Stomach (tissue), 9 donors: Measurements from ENCODE around the gene UGT2B17. TPM values are rescaled to one million over a fixed set of nuclear protein-coding genes. Genes with fewer than 3 reads are reported as not detected.

ENCODE experiments used
- DNase-seq, 2 donors: peaks; one replicate each; pipeline versions ENCODE4 v3.0.0 to v3.0.0-alpha.2; 2013 to 2019
- H3K27ac ChIP-seq, 5 donors: fragments of 200-600 bp in 4 of 5; sonication (generic) in 4 of 5; one replicate each; pipeline ENCODE4 v1.5.1; 2013 to 2019; ENCODE audit warnings: mild to moderate bottlenecking in 1 of 5, moderate library complexity in 1 of 5
- H3K27me3 ChIP-seq, 3 donors: fragments of 200-600 bp; sonication (generic); one replicate each; pipeline ENCODE4 v1.5.1; 2017 to 2019; ENCODE audit warnings: mixed run types in 1 of 3
- H3K36me3 ChIP-seq, 4 donors: fragments of 200-600 bp; sonication (generic); 1 replicate in 3 of 4; 2 replicates in 1 of 4; pipeline ENCODE4 v1.5.1; 2016 to 2019
- H3K4me1 ChIP-seq, 4 donors: fragments of 200-600 bp; sonication (generic); one replicate each; pipeline ENCODE4 v1.5.1; 2016 to 2019
- H3K4me3 ChIP-seq, 4 donors: fragments of 200-600 bp; sonication (generic) in 3 of 4; one replicate each; pipeline ENCODE4 v1.5.1; 2016 to 2019; ENCODE audit warnings: mild to moderate bottlenecking in 1 of 4
- H3K9me3 ChIP-seq, 4 donors: fragments of 200-600 bp; sonication (generic); one replicate each; pipeline ENCODE4 v1.5.1; 2016 to 2019
- EP300 ChIP-seq: sonication (generic); formaldehyde crosslinking; IDR thresholded peaks from one replicate; pipeline ENCODE4 v1.6.1; 2017; ENCODE audit warnings: antibody characterized with exemption
- POLR2A ChIP-seq, 4 donors: fragments of 450-650 bp; IDR thresholded peaks; one replicate each; pipeline ENCODE4 v1.6.1; 2016; ENCODE audit warnings: antibody characterized with exemption in 4 of 4, control low read depth in 2 of 4, mild to moderate bottlenecking in 1 of 4, moderate library complexity in 1 of 4
- POLR2AphosphoS5 ChIP-seq, 3 donors: sonication (generic); formaldehyde crosslinking; IDR thresholded peaks; one replicate each; pipeline ENCODE4 v1.6.1; 2016; ENCODE audit warnings: antibody characterized with exemption in 3 of 3
- WGBS, 5 donors: extraction: QIAGEN DNeasy Blood & Tissue Kit in 3 of 5; methylation state at CpG; one replicate each; pipeline versions ENCODE4 v1.1.5 to v1.1.7; 2013 to 2018; 5-methylcytosine and 5-hydroxymethylcytosine counted together
- intact Hi-C: fragments of 100-400 bp; cut with DNase I; formaldehyde crosslinking; loops from one replicate; pipeline ENCODE4 v1.15.1; 2023; ENCODE audit warnings: low total_unique reads
- polyA plus RNA-seq, 3 donors: library from polyadenylated mRNA; stranded (reverse); fragments of 200-250 nt; gene quantifications; one replicate each; pipeline ENCODE4 v1.2.3, GENCODE V29; 2013
- total RNA-seq, 5 donors: library from RNA; depleted of rRNA; stranded (reverse); fragments of >200 nt; gene quantifications; one replicate each; pipeline versions ENCODE4 v1.1.0 to v1.2.3, GENCODE V29; 2014 to 2016
- TF ChIP-seq, protein P1 (sequence below), 7 experiments: fragments of 450-650 bp in 4 of 7; fragments of 200-600 bp in 3 of 7; sonication (generic) in 3 of 7; IDR thresholded peaks; one replicate each; pipeline ENCODE4 v1.5.1; 2016 to 2019; ENCODE audit warnings: antibody characterized with exemption in 7 of 7, control low read depth in 2 of 7, mild to moderate bottlenecking in 1 of 7
- donor health status: healthy with polysubstance abuse.
- donor health status: Bipolar disorder and iron deficiency.
- donor health status: healthy.

The UGT2B17 gene
- total and polyA plus RNA-seq, 8 donors = 0.40 TPM; not detected in 7

DNA sequence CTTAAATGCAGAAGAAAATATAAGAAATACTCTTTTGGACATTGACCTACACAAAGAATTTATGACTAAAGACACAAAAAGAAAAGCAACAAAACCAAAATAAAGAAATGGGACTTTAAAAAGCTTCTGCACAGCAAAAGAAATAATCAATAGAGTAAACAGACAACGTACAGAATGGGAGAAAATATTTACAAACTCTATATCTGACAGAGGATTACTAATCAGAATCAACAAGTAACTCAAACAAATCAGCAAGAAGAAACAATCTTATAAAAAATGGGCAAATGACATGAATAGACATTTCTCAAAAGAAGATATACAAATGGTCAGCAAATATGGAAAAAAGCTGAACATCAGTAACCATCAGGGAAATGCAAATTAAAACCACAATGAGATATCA, 37.6 kb upstream of the UGT2B17 start:
- WGBS, 5 donors = 16 to 38% (median 20%) methylated on average over 1 of the region's 1 CpG; no CpG with 5 or more reads in 2 of the 5 donors
- intact Hi-C loops = no loop called here
- Histone ChIP-seq H3K27ac (no peak overlapping the region), H3K4me1 (no peaks in the 10 kb centered on the region), H3K36me3 (no peaks in the 10 kb centered on the region), H3K4me3 (no peak overlapping the region), H3K27me3 (no peaks in the 10 kb centered on the region), H3K9me3 (no peaks in the 10 kb centered on the region)
- no peak for DNase-seq
- TF ChIP-seq POLR2AphosphoS5 (IDR thresholded peaks at IDR 0.05) (no peak), POLR2A (IDR thresholded peaks at IDR 0.05) (no peak), EP300 (no peak)
- TF ChIP-seq, protein P1, sequence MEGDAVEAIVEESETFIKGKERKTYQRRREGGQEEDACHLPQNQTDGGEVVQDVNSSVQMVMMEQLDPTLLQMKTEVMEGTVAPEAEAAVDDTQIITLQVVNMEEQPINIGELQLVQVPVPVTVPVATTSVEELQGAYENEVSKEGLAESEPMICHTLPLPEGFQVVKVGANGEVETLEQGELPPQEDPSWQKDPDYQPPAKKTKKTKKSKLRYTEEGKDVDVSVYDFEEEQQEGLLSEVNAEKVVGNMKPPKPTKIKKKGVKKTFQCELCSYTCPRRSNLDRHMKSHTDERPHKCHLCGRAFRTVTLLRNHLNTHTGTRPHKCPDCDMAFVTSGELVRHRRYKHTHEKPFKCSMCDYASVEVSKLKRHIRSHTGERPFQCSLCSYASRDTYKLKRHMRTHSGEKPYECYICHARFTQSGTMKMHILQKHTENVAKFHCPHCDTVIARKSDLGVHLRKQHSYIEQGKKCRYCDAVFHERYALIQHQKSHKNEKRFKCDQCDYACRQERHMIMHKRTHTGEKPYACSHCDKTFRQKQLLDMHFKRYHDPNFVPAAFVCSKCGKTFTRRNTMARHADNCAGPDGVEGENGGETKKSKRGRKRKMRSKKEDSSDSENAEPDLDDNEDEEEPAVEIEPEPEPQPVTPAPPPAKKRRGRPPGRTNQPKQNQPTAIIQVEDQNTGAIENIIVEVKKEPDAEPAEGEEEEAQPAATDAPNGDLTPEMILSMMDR (IDR thresholded peaks at IDR 0.05) = no peak

DNA sequence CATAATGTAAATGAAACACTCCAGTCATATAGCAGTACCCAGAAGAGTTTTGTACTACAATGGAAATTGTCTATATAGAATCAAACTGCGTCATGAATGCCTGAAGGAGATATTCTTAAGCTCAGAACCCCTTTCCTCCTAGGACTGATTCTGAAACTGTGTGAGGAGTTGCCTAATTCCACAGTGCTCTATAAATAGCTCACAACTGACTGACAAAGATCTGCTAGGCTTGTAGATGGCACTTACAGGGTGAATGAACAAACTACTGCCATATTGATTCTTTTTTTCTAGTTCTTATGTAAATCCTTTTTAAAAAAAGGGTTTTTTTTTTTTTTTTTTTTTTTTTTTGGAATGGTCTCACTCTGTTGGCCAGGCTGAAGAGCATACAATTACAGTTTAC, 30.1 kb upstream of the UGT2B17 start:
- TF ChIP-seq POLR2A (IDR thresholded peaks at IDR 0.05) (no peak), EP300 (no peak), POLR2AphosphoS5 (IDR thresholded peaks at IDR 0.05) (no peak)
- TF ChIP-seq, protein P1 (IDR thresholded peaks at IDR 0.05) = no peak
- H3K27me3 ChIP-seq = no peaks in the 10 kb centered on the region
- intact Hi-C loops = no loop called here
- H3K4me3 ChIP-seq = no peak overlapping the region
- no peak for DNase-seq
- H3K4me1 ChIP-seq = no peaks in the 10 kb centered on the region
- no peak overlapping the region for H3K27ac ChIP-seq
- no peaks in the 10 kb centered on the region for H3K9me3 ChIP-seq
- 85 to 100% (median 86%) methylated on average over 1 of the region's 1 CpG; no CpG with 5 or more reads in 2 of the 5 donors for WGBS, 5 donors
- H3K36me3 ChIP-seq = no peaks in the 10 kb centered on the region

DNA sequence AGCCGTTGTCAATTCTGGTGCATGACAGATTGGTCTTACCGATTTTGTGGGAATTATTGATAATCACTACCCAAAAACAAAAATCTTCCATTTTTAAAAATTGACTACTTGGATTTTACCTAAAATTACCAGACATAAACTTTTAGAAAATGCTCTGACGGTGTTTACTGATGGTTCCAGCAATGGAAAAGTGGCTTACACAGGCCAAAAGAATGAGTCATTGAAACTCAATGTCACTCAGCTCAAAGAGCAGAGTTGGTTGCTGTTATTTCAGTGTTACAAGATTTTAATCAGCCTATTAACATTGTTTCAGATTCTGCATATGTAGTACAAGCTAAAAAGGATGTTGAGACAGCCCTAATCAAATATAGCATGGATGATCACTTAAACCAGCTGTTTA, 23.0 kb upstream of the UGT2B17 start:
- TF ChIP-seq POLR2A (IDR thresholded peaks at IDR 0.05) (no peak), EP300 (no peak), POLR2AphosphoS5 (IDR thresholded peaks at IDR 0.05) (no peak)
- TF ChIP-seq, protein P1 (IDR thresholded peaks at IDR 0.05) = no peak
- Histone ChIP-seq H3K4me1 (no peaks in the 10 kb centered on the region), H3K27ac (no peak overlapping the region), H3K27me3 (no peaks in the 10 kb centered on the region), H3K9me3 (no peaks in the 10 kb centered on the region), H3K4me3 (no peak overlapping the region), H3K36me3 (no peaks in the 10 kb centered on the region)
- DNase-seq = no peak
- intact Hi-C loops = no loop called here
- 85 to 94% (median 88%) methylated on average over 3 of the region's 3 CpGs; no CpG with 5 or more reads in 2 of the 5 donors for WGBS, 5 donors

DNA sequence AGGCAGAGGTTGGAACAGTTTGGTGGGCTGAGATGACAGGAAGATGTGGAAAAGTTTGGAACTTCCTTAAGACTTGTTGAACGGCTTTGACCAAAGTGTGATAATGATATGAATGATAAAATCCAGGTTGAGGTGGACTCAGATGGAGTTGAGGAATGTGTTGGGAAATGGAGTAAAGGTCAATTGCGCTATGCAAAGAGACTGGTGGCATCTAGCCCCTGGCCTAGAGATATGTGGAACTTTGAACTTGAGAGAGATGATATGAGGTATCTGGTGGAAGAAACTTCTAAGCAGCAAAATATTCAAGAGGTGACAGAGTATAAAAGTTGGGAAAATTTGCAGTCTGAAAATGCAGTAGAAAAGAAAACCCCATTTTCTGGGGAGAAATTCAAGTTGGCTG, 21.4 kb upstream of the UGT2B17 start:
- no peaks in the 10 kb centered on the region for H3K4me1 ChIP-seq
- WGBS, 5 donors = 86 to 90% (median 88%) methylated on average over 2 of the region's 2 CpGs; no CpG with 5 or more reads in 2 of the 5 donors
- TF ChIP-seq POLR2AphosphoS5 (IDR thresholded peaks at IDR 0.05) = no peak
- TF ChIP-seq, protein P1 (IDR thresholded peaks at IDR 0.05) = no peak
- no peak for TF ChIP-seq POLR2A (IDR thresholded peaks at IDR 0.05)
- TF ChIP-seq EP300 = no peak
- intact Hi-C loops = no loop called here
- no peaks in the 10 kb centered on the region for H3K27me3 ChIP-seq
- no peak overlapping the region for H3K27ac ChIP-seq
- DNase-seq = no peak
- H3K4me3 ChIP-seq = no peak overlapping the region
- H3K9me3 ChIP-seq = no peaks in the 10 kb centered on the region
- no peaks in the 10 kb centered on the region for H3K36me3 ChIP-seq
